Stomach (tissue), 9 donors: ENCODE data around the gene KCNK7. TPM values are rescaled to one million over a fixed set of nuclear protein-coding genes. Genes with fewer than 3 reads are reported as not detected.

Experiments
- DNase-seq, 2 donors: peaks; one replicate each; pipeline versions ENCODE4 v3.0.0 to v3.0.0-alpha.2; 2013 to 2019
- H3K27ac ChIP-seq, 5 donors: fragments of 200-600 bp in 4 of 5; sonication (generic) in 4 of 5; one replicate each; pipeline ENCODE4 v1.5.1; 2013 to 2019; ENCODE audit warnings: mild to moderate bottlenecking in 1 of 5, moderate library complexity in 1 of 5
- H3K27me3 ChIP-seq, 3 donors: fragments of 200-600 bp; sonication (generic); one replicate each; pipeline ENCODE4 v1.5.1; 2017 to 2019; ENCODE audit warnings: mixed run types in 1 of 3
- H3K36me3 ChIP-seq, 4 donors: fragments of 200-600 bp; sonication (generic); 1 replicate in 3 of 4; 2 replicates in 1 of 4; pipeline ENCODE4 v1.5.1; 2016 to 2019
- H3K4me1 ChIP-seq, 4 donors: fragments of 200-600 bp; sonication (generic); one replicate each; pipeline ENCODE4 v1.5.1; 2016 to 2019
- H3K4me3 ChIP-seq, 4 donors: fragments of 200-600 bp; sonication (generic) in 3 of 4; one replicate each; pipeline ENCODE4 v1.5.1; 2016 to 2019; ENCODE audit warnings: mild to moderate bottlenecking in 1 of 4
- H3K9me3 ChIP-seq, 4 donors: fragments of 200-600 bp; sonication (generic); one replicate each; pipeline ENCODE4 v1.5.1; 2016 to 2019
- CTCF ChIP-seq, 7 experiments: fragments of 450-650 bp in 4 of 7; fragments of 200-600 bp in 3 of 7; sonication (generic) in 3 of 7; IDR thresholded peaks; one replicate each; pipeline ENCODE4 v1.5.1; 2016 to 2019; ENCODE audit warnings: antibody characterized with exemption in 7 of 7, control low read depth in 2 of 7, mild to moderate bottlenecking in 1 of 7
- EP300 ChIP-seq: sonication (generic); formaldehyde crosslinking; IDR thresholded peaks from one replicate; pipeline ENCODE4 v1.6.1; 2017; ENCODE audit warnings: antibody characterized with exemption
- POLR2A ChIP-seq, 4 donors: fragments of 450-650 bp; IDR thresholded peaks; one replicate each; pipeline ENCODE4 v1.6.1; 2016; ENCODE audit warnings: antibody characterized with exemption in 4 of 4, control low read depth in 2 of 4, mild to moderate bottlenecking in 1 of 4, moderate library complexity in 1 of 4
- POLR2AphosphoS5 ChIP-seq, 3 donors: sonication (generic); formaldehyde crosslinking; IDR thresholded peaks; one replicate each; pipeline ENCODE4 v1.6.1; 2016; ENCODE audit warnings: antibody characterized with exemption in 3 of 3
- WGBS, 5 donors: extraction: QIAGEN DNeasy Blood & Tissue Kit in 3 of 5; methylation state at CpG; one replicate each; pipeline versions ENCODE4 v1.1.5 to v1.1.7; 2013 to 2018; 5-methylcytosine and 5-hydroxymethylcytosine counted together
- intact Hi-C: fragments of 100-400 bp; cut with DNase I; formaldehyde crosslinking; loops from one replicate; pipeline ENCODE4 v1.15.1; 2023; ENCODE audit warnings: low total_unique reads
- polyA plus RNA-seq, 3 donors: library from polyadenylated mRNA; stranded (reverse); fragments of 200-250 nt; gene quantifications; one replicate each; pipeline ENCODE4 v1.2.3, GENCODE V29; 2013
- total RNA-seq, 5 donors: library from RNA; depleted of rRNA; stranded (reverse); fragments of >200 nt; gene quantifications; one replicate each; pipeline versions ENCODE4 v1.1.0 to v1.2.3, GENCODE V29; 2014 to 2016
- donor health status: healthy with polysubstance abuse.
- donor health status: Bipolar disorder and iron deficiency.
- donor health status: healthy.

Gene KCNK7
- total and polyA plus RNA-seq, 8 donors, result 0.58 to 5.8 (median 3.0) TPM; not detected in 4

DNA sequence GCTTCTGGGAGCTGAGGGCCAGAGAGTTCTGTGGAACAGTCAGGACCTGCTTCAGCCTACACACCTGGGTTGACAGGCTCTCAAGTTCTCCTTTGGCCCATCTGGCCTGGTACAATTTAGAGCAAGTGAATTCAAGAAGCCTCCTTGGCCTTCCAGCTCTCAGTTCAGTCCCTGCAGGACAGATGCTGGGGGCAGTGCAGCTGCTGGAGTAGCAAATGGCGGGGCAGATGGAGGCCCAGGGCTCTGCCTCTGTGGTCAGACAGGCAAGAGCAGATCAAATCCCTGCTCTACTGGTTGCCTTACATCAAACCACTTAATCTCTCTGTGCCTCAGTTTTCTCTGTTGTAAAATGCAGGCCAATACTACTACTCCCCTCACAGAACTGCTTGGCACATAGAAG is 8.7 kb upstream of the KCNK7 start:
- no peak overlapping the region for H3K4me3 ChIP-seq
- no peak for TF ChIP-seq POLR2A (IDR thresholded peaks at IDR 0.05)
- no peak for TF ChIP-seq POLR2AphosphoS5 (IDR thresholded peaks at IDR 0.05)
- TF ChIP-seq CTCF (IDR thresholded peaks at IDR 0.05), result no peak
- no peak for TF ChIP-seq EP300
- no peaks in the 10 kb centered on the region for H3K9me3 ChIP-seq
- H3K4me1 ChIP-seq, result peaks cover 21 to 31% (median 24%) of the 10 kb centered on the region in 4 donors
- no peaks in the 10 kb centered on the region for H3K27me3 ChIP-seq
- no peak overlapping the region for H3K27ac ChIP-seq
- WGBS, 5 donors, result 93 to 100% (median 100%) methylated on average over 1 of the region's 1 CpG
- intact Hi-C loops, result no loop called here
- peaks cover 38 to 96% (median 83%) of the 10 kb centered on the region in 4 donors for H3K36me3 ChIP-seq
- no peak for DNase-seq

DNA sequence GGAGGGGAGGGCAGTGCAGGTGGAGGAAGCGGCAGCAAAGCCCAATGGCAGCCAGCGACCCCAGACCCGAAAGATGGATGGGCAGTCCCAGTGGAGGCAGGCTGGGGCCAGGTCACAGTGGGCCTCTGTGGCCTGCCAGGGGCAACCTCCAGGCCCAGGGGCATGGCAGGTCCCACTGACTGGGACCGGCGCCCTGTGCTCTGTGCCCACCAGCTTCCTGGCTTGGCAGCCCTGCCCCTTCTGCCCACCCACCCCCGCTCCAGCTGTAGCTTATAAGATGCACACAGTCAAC is 4.3 kb upstream of the KCNK7 start:
- peaks cover 0 to 15% (median 10%) of the 10 kb centered on the region in 4 donors for H3K4me1 ChIP-seq
- 92 to 96% (median 93%) methylated on average over 4 to 6 of the region's 6 CpGs; no CpG with 5 or more reads in 1 of the 5 donors for WGBS, 5 donors
- intact Hi-C loops, result no loop called here
- no peak for DNase-seq
- no peaks in the 10 kb centered on the region for H3K27me3 ChIP-seq
- H3K4me3 ChIP-seq, result no peak overlapping the region
- H3K9me3 ChIP-seq, result no peaks in the 10 kb centered on the region
- H3K27ac ChIP-seq, result no peak overlapping the region
- H3K36me3 ChIP-seq, result peaks cover 42 to 82% (median 73%) of the 10 kb centered on the region in 4 donors
- no peak for TF ChIP-seq EP300
- TF ChIP-seq POLR2A (IDR thresholded peaks at IDR 0.05), result no peak
- TF ChIP-seq POLR2AphosphoS5 (IDR thresholded peaks at IDR 0.05), result no peak
- no peak for TF ChIP-seq CTCF (IDR thresholded peaks at IDR 0.05)

GRCh38 chr11:65599216-65599954 is 3.8 kb upstream of the KCNK7 start:
- no peaks in the 10 kb centered on the region for H3K9me3 ChIP-seq
- H3K36me3 ChIP-seq, result peaks cover 37 to 77% (median 68%) of the 10 kb centered on the region in 4 donors
- H3K27me3 ChIP-seq, result no peaks in the 10 kb centered on the region
- H3K27ac ChIP-seq, result no peak overlapping the region
- no peak for DNase-seq
- H3K4me1 ChIP-seq, result peaks cover 0 to 21% (median 15%) of the 10 kb centered on the region in 4 donors
- H3K4me3 ChIP-seq, result no peak overlapping the region
- no peak for TF ChIP-seq POLR2A (IDR thresholded peaks at IDR 0.05)
- no peak for TF ChIP-seq CTCF (IDR thresholded peaks at IDR 0.05)
- TF ChIP-seq POLR2AphosphoS5 (IDR thresholded peaks at IDR 0.05), result no peak
- TF ChIP-seq EP300, result no peak
- intact Hi-C loops, result no loop called here
- WGBS, 5 donors, result 83 to 89% (median 88%) methylated on average over 38 to 49 of the region's 49 CpGs

DNA sequence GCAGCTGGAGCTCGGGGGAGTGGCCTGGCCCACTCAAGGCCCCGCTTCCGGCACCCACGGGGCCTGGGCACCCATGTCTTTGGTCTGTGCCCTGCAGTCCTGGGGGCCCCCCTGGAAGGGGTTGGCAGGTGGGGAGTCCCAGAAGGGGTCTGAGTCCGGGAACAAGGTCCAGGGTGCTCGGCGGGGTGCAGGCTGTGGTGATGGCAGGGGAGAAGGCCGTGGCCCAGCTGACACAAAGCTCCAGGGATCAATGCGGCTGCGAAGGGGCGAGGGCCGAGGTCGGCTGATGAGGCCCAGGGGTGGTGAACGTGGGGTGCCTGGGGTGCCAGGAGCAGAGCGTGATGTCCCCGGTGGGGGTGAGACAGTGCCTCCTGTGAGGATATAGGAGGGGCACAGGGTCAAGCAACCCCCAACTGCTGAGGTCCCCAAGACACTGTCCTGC is 2.7 kb upstream of the KCNK7 start:
- intact Hi-C loops, result no loop called here
- peaks cover 26 to 69% (median 60%) of the 10 kb centered on the region in 4 donors for H3K36me3 ChIP-seq
- peaks cover 5 to 32% (median 25%) of the 10 kb centered on the region in 4 donors for H3K4me1 ChIP-seq
- H3K27me3 ChIP-seq, result no peaks in the 10 kb centered on the region
- no peak overlapping the region for H3K27ac ChIP-seq
- TF ChIP-seq POLR2A (IDR thresholded peaks at IDR 0.05), result no peak
- no peak for TF ChIP-seq EP300
- no peak for TF ChIP-seq CTCF (IDR thresholded peaks at IDR 0.05)
- TF ChIP-seq POLR2AphosphoS5 (IDR thresholded peaks at IDR 0.05), result no peak
- H3K4me3 ChIP-seq, result no peak overlapping the region
- WGBS, 5 donors, result 89 to 96% (median 93%) methylated on average over 13 to 16 of the region's 16 CpGs
- no peaks in the 10 kb centered on the region for H3K9me3 ChIP-seq
- no peak for DNase-seq
